IMR-90 (cell line): ENCODE results near the gene KLHDC10. TPM values are rescaled to one million over a fixed set of nuclear protein-coding genes. Genes with fewer than 3 reads are reported as not detected.

Experiments used
- ATAC-seq: fragments of 200-7000 bp; cut with Tn5 transposase; 2 replicates; pipeline ENCODE4 v1.9.1; 2020; ENCODE audit warnings: low read depth, mild to moderate bottlenecking, moderate library complexity
- BruUV-seq: library from RNA; stranded (reverse); fragments of 400-500 nt; replicated peaks from 2 replicates; lab custom pipeline; 2021; lab: Mats Ljungman, UMichigan
- CTCF ChIA-PET: fragments of 300-600 bp; formaldehyde crosslinking; extraction: SDS; loops from one replicate; lab custom pipeline; 2021; ENCODE audit warnings: antibody characterized with exemption; lab: Yijun Ruan, JAX
- POLR2A ChIA-PET: fragments of 300-600 bp; sonication (Branson Sonifier 250); formaldehyde crosslinking; loops from one replicate; lab custom pipeline; 2022; ENCODE audit warnings: antibody characterized with exemption; ENCODE audit not compliant: unreplicated experiment; lab: Charles Lee
- DNase-seq: peaks from one replicate; pipeline ENCODE4 v3.0.0; 2013
- H2AFZ ChIP-seq: replicated peaks from 2 replicates; pipeline ENCODE3; 2013; ENCODE audit warnings: low read length, mild to moderate bottlenecking; ENCODE audit not compliant: poor library complexity
- H2AK5ac ChIP-seq: 2 replicates; pipeline ENCODE4 v1.6.1; 2013; ENCODE audit warnings: low read depth, low read length, inconsistent platforms
- H2AK9ac ChIP-seq: replicated peaks from 2 replicates; pipeline ENCODE3; 2013; ENCODE audit warnings: mild to moderate bottlenecking, low read depth, low read length, moderate library complexity; ENCODE audit not compliant: poor library complexity
- H2BK120ac ChIP-seq: 2 replicates; pipeline ENCODE4 v1.6.1; 2013; ENCODE audit warnings: low read depth, low read length, inconsistent platforms
- H2BK15ac ChIP-seq: 3 replicates; pipeline ENCODE4 v1.6.1; 2013; ENCODE audit warnings: low read depth, low read length, inconsistent platforms
- H2BK20ac ChIP-seq: 2 replicates; pipeline ENCODE4 v1.6.1; 2013; ENCODE audit warnings: low read depth, mild to moderate bottlenecking, inconsistent platforms, low read length, moderate library complexity
- H2BK5ac ChIP-seq: 2 replicates; pipeline ENCODE4 v1.6.1; 2013; ENCODE audit warnings: mild to moderate bottlenecking, low read depth, low read length, inconsistent platforms; ENCODE audit not compliant: poor library complexity, severe bottlenecking
- H3K14ac ChIP-seq: replicated peaks from 2 replicates; pipeline ENCODE4 v1.6.1; 2013; ENCODE audit warnings: low read depth, low read length, inconsistent platforms
- H3K18ac ChIP-seq: 2 replicates; pipeline ENCODE4 v1.6.1; 2013; ENCODE audit warnings: low read depth, low read length, control low read depth
- H3K23ac ChIP-seq: 2 replicates; pipeline ENCODE4 v1.6.1; 2013; ENCODE audit warnings: low read depth, low read length, inconsistent platforms
- H3K27ac ChIP-seq: 2 replicates; pipeline ENCODE4 v1.5.1; 2013; ENCODE audit warnings: mild to moderate bottlenecking, control low read depth, low read length; ENCODE audit not compliant: insufficient read depth
- H3K27me3 ChIP-seq: 2 replicates; pipeline ENCODE4 v1.6.1; 2013; ENCODE audit warnings: low read length; ENCODE audit not compliant: control insufficient read depth, insufficient read depth
- H3K36me3 ChIP-seq: 2 replicates; pipeline ENCODE4 v1.6.1; 2013; ENCODE audit warnings: low read length, mixed read lengths; ENCODE audit not compliant: control insufficient read depth, insufficient read depth
- H3K4ac ChIP-seq: 2 replicates; pipeline ENCODE4 v1.6.1; 2013; ENCODE audit warnings: low read depth, low read length, inconsistent platforms
- H3K4me1 ChIP-seq: 2 replicates; pipeline ENCODE4 v1.6.1; 2013; ENCODE audit warnings: low read length, mixed read lengths; ENCODE audit not compliant: control insufficient read depth, insufficient read depth
- H3K4me2 ChIP-seq: 2 replicates; pipeline ENCODE4 v1.6.1; 2013; ENCODE audit warnings: low read depth, mild to moderate bottlenecking, control low read depth, low read length, moderate library complexity
- H3K4me3 ChIP-seq: 2 replicates; pipeline ENCODE4 v1.5.1; 2013; ENCODE audit warnings: low read depth, mild to moderate bottlenecking, control low read depth, low read length, moderate library complexity; ENCODE audit not compliant: insufficient read depth
- H3K56ac ChIP-seq: 2 replicates; pipeline ENCODE4 v1.6.1; 2013; ENCODE audit warnings: low read length, inconsistent platforms; ENCODE audit not compliant: insufficient read depth; ENCODE audit errors: extremely low read depth
- H3K79me1 ChIP-seq, 2 experiments: 2 replicates each; pipeline ENCODE4 v1.6.1; 2013; ENCODE audit warnings: low read length in 2 of 2, inconsistent platforms in 1 of 2, low read depth in 1 of 2
- H3K9ac ChIP-seq: 2 replicates; pipeline ENCODE4 v1.6.1; 2013; ENCODE audit warnings: low read depth, low read length, control low read depth
- H3K9me1 ChIP-seq: 2 replicates; pipeline ENCODE4 v1.6.1; 2013; ENCODE audit warnings: low read length, inconsistent platforms; ENCODE audit not compliant: insufficient read depth
- H3K9me3 ChIP-seq: 2 replicates; pipeline ENCODE4 v1.6.1; 2013; ENCODE audit warnings: low read length; ENCODE audit not compliant: control insufficient read depth, insufficient read depth
- H4K20me1 ChIP-seq: 2 replicates; pipeline ENCODE4 v1.6.1; 2013; ENCODE audit warnings: low read length, inconsistent platforms; ENCODE audit not compliant: insufficient read depth
- H4K5ac ChIP-seq: 2 replicates; pipeline ENCODE4 v1.6.1; 2013; ENCODE audit warnings: mild to moderate bottlenecking, low read depth, low read length, control low read depth
- H4K8ac ChIP-seq, 2 experiments: 2 replicates each; pipeline ENCODE4 v1.6.1; 2013; ENCODE audit warnings: low read depth in 2 of 2, low read length in 2 of 2, control low read depth in 1 of 2, inconsistent platforms in 1 of 2
- H4K91ac ChIP-seq: 2 replicates; pipeline ENCODE4 v1.6.1; 2013; ENCODE audit warnings: low read depth, low read length, inconsistent platforms; ENCODE audit not compliant: insufficient read depth
- BHLHE40 ChIP-seq: fragments of 150-350 bp; IDR thresholded peaks from 2 replicates; pipeline ENCODE4 v1.6.1; 2016; ENCODE audit warnings: mild to moderate bottlenecking, low read depth, low read length
- CEBPB ChIP-seq: IDR thresholded peaks from 2 replicates; pipeline ENCODE4 v1.6.1; 2012; ENCODE audit warnings: low read depth, low read length, improper control_type of control experiment
- CHD1 ChIP-seq: IDR thresholded peaks from 2 replicates; pipeline ENCODE4 v1.6.1; 2012; ENCODE audit warnings: low read depth, low read length, improper control_type of control experiment
- CTCF ChIP-seq: conservative IDR thresholded peaks from 2 replicates; pipeline ENCODE4 v1.5.1; 2012; ENCODE audit warnings: mild to moderate bottlenecking, low read depth, low read length, improper control_type of control experiment
- ELK1 ChIP-seq: fragments of 150-350 bp; IDR thresholded peaks from 2 replicates; pipeline ENCODE4 v1.6.1; 2016; ENCODE audit warnings: low read depth, mild to moderate bottlenecking, low read length, moderate library complexity, borderline replicate concordance
- FOS ChIP-seq: fragments of 150-350 bp; IDR thresholded peaks from 2 replicates; pipeline ENCODE4 v1.6.1; 2016; ENCODE audit warnings: low read depth, low read length
- MAFK ChIP-seq: IDR thresholded peaks from 2 replicates; pipeline ENCODE4 v1.6.1; 2012; ENCODE audit warnings: low read depth, low read length, improper control_type of control experiment
- MAZ ChIP-seq: IDR thresholded peaks from 2 replicates; pipeline ENCODE4 v1.6.1; 2012; ENCODE audit warnings: low read depth, mild to moderate bottlenecking, low read length, improper control_type of control experiment, moderate library complexity, borderline replicate concordance
- MXI1 ChIP-seq: IDR thresholded peaks from 2 replicates; pipeline ENCODE4 v1.6.1; 2012; ENCODE audit warnings: low read depth, mild to moderate bottlenecking, low read length, moderate library complexity, borderline replicate concordance
- NFE2L2 ChIP-seq: fragments of 150-350 bp; IDR thresholded peaks from 2 replicates; pipeline ENCODE4 v1.6.1; 2016; ENCODE audit warnings: low read depth, mild to moderate bottlenecking, low read length
- POLR2A ChIP-seq: IDR thresholded peaks from 2 replicates; pipeline ENCODE4 v1.6.1; 2012; ENCODE audit warnings: mild to moderate bottlenecking, low read depth, low read length
- RAD21 ChIP-seq: IDR thresholded peaks from 2 replicates; pipeline ENCODE4 v1.6.1; 2012; ENCODE audit warnings: low read length, improper control_type of control experiment
- RCOR1 ChIP-seq: IDR thresholded peaks from 2 replicates; pipeline ENCODE4 v1.6.1; 2012; ENCODE audit warnings: mild to moderate bottlenecking, low read length, improper control_type of control experiment; ENCODE audit not compliant: insufficient replicate concordance
- RFX5 ChIP-seq: IDR thresholded peaks from 2 replicates; pipeline ENCODE4 v1.8.0; 2012; ENCODE audit warnings: low read depth, mild to moderate bottlenecking, low read length, moderate library complexity
- SMC3 ChIP-seq: fragments of 150-350 bp; IDR thresholded peaks from 2 replicates; pipeline ENCODE4 v1.6.1; 2016; ENCODE audit warnings: low read depth, mild to moderate bottlenecking, antibody characterized with exemption, low read length, moderate library complexity
- USF2 ChIP-seq: fragments of 150-350 bp; IDR thresholded peaks from 2 replicates; pipeline ENCODE4 v1.6.1; 2017; ENCODE audit warnings: mild to moderate bottlenecking, antibody characterized with exemption, low read length, low read depth
- WGBS, 2 experiments: methylation state at CpG; one replicate each; pipeline versions ENCODE4 v1.1.5 to v1.1.7; 2013; ENCODE audit warnings: missing lambda C conversion rate in 2 of 2; ENCODE audit not compliant: insufficient read length in 1 of 2; ENCODE audit errors: extremely low coverage in 2 of 2; 5-methylcytosine and 5-hydroxymethylcytosine counted together
- dilution Hi-C: fragments of 300-500 bp; cut with HindIII; formaldehyde crosslinking; loops from one replicate; pipeline ENCODE4 v1.14.3; 2018; ENCODE audit warnings: low sequenced_read_pairs; ENCODE audit not compliant: unreplicated experiment
- in situ Hi-C: fragments of 300-500 bp; cut with MboI; formaldehyde crosslinking; loops from 3 replicates; pipeline ENCODE4 v1.14.3; 2019; ENCODE audit warnings: low sequenced_read_pairs, inconsistent platforms, mixed read lengths
- intact Hi-C: fragments of 100-400 bp; cut with micrococcal nuclease; formaldehyde crosslinking; loops from 2 replicates; pipeline ENCODE4 v1.10.0; 2022
- polyA plus RNA-seq, 3 experiments: library from polyadenylated mRNA; depleted of rRNA; stranded (reverse); fragments of >200 nt; gene quantifications; 2 replicates each; pipeline ENCODE4 v1.2.3, GENCODE V29; 2012; ENCODE audit warnings: low replicate concordance in 1 of 3
- total RNA-seq: library from RNA; depleted of rRNA; stranded (reverse); fragments of >200 nt; gene quantifications from 2 replicates; pipeline ENCODE4 v1.2.3, GENCODE V29; 2012

The KLHDC10 gene
- total and polyA plus RNA-seq, 2 of the 4 experiments (the other 2 are of a cell fraction): 12.4 to 27.1 TPM

GRCh38 chr7:130127821-130128317 is 57.5 kb downstream of the KLHDC10 start:
- Histone ChIP-seq H2BK20ac (no peak overlapping the region), H3K14ac (no peak overlapping the region), H4K8ac (no peak overlapping the region), H3K27ac (no peak overlapping the region), H3K79me1 (no peaks in the 10 kb centered on the region), H3K9ac (no peak overlapping the region), H3K27me3 (no peaks in the 10 kb centered on the region), H3K9me3 (no peaks in the 10 kb centered on the region), H3K4me1 (no peaks in the 10 kb centered on the region), H2BK15ac (no peak overlapping the region), H2AK5ac (no peak overlapping the region), H3K4ac (no peak overlapping the region), H3K9me1 (no peaks in the 10 kb centered on the region; the same call in 1 of the 2 replicates), H2AK9ac (no peak overlapping the region), H3K4me3 (no peak overlapping the region), H2BK120ac (no peak overlapping the region), H3K36me3 (peaks cover 34% of the 10 kb centered on the region), H4K5ac (no peak overlapping the region), H4K20me1 (no peaks in the 10 kb centered on the region), H3K4me2 (peak overlapping the region; percentile 54; the same call in 1 of the 2 replicates), H4K91ac (no peak overlapping the region), H2BK5ac (no peak overlapping the region), H3K18ac (no peak overlapping the region), H3K23ac (no peak overlapping the region), H3K56ac (no peak overlapping the region), H2AFZ (no peak overlapping the region)
- ATAC-seq (peak; percentile 37; the same call in 1 of the 2 replicates), DNase-seq (peak; percentile 44)
- CTCF ChIA-PET: no interaction called here
- intact Hi-C loops (no loop called here), dilution Hi-C loops (no loop called here), in situ Hi-C loops (no loop called here)
- WGBS, 2 experiments: no CpG with 5 or more reads among the region's 1 CpG
- TF ChIP-seq SMC3: no peak
- TF ChIP-seq CTCF: no peak
- TF ChIP-seq RFX5: no peak
- TF ChIP-seq CEBPB: no peak
- no peak for TF ChIP-seq RAD21
- TF ChIP-seq MAFK: no peak
- TF ChIP-seq BHLHE40: no peak
- TF ChIP-seq USF2: no peak
- TF ChIP-seq RCOR1: no peak
- no peak for TF ChIP-seq ELK1
- TF ChIP-seq MAZ: no peak
- no peak for TF ChIP-seq FOS
- no peak for TF ChIP-seq MXI1
- no peak for TF ChIP-seq CHD1
- no peak for TF ChIP-seq NFE2L2
- TF ChIP-seq POLR2A: no peak
- POLR2A ChIA-PET: no interaction called here
- BruUV-seq: no TSS peak
